Loucy (cell line): ENCODE results near the gene IFTAP.

Experiments
- EZH2phosphoT487 ChIP-seq: fragments of 200-600 bp; IDR thresholded peaks from 2 replicates; pipeline ENCODE4 v1.6.1; 2018; ENCODE audit warnings: antibody characterized with exemption, mild to moderate bottlenecking, moderate library complexity, borderline replicate concordance
- TF ChIP-seq, protein P1 (sequence below): fragments of 200-600 bp; sonication (generic); conservative IDR thresholded peaks from 2 replicates; pipeline ENCODE4 v1.5.1; 2014; ENCODE audit warnings: mild to moderate bottlenecking, antibody characterized with exemption, low read length

DNA sequence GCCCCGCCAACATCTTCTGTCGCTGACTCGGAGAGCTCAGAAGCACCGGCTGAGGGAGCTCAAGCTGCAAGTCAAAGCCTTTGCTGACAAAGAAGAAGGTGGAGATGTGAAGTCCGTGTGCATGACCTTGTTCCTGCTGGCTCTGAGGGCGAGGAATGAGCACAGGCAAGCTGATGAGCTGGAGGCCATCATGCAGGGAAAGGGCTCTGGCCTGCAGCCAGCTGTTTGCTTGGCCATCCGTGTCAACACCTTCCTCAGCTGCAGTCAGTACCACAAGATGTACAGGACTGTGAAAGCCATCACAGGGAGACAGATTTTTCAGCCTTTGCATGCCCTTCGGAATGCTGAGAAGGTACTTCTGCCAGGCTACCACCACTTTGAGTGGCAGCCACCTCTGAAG is 19.8 kb upstream of the IFTAP start:
- TF ChIP-seq, protein P1, sequence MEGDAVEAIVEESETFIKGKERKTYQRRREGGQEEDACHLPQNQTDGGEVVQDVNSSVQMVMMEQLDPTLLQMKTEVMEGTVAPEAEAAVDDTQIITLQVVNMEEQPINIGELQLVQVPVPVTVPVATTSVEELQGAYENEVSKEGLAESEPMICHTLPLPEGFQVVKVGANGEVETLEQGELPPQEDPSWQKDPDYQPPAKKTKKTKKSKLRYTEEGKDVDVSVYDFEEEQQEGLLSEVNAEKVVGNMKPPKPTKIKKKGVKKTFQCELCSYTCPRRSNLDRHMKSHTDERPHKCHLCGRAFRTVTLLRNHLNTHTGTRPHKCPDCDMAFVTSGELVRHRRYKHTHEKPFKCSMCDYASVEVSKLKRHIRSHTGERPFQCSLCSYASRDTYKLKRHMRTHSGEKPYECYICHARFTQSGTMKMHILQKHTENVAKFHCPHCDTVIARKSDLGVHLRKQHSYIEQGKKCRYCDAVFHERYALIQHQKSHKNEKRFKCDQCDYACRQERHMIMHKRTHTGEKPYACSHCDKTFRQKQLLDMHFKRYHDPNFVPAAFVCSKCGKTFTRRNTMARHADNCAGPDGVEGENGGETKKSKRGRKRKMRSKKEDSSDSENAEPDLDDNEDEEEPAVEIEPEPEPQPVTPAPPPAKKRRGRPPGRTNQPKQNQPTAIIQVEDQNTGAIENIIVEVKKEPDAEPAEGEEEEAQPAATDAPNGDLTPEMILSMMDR, result no peak
- no peak for TF ChIP-seq EZH2phosphoT487
